Measurements from ENCODE around the gene EMC10. TPM values are rescaled to one million over a fixed set of nuclear protein-coding genes. Genes with fewer than 3 reads are reported as not detected.

The EMC10 gene
- total RNA-seq, 4 donors from 2014 or later, result 48.5 to 79.4 (median 59.7) TPM

- Histone ChIP-seq H3K4me1 (peaks cover 0 to 34% (median 10%) of the 10 kb centered on the region in 4 donors), H3K36me3 (peaks cover 0 to 21% (median 0%) of the 10 kb centered on the region in 3 donors), H3K27ac (peak overlapping the region; percentile 49 to 92 (median 88)), H3K9me3 (no peaks in the 10 kb centered on the region), H3K4me3 (peak overlapping the region; percentile 60 to 92 (median 75)), H3K27me3 (no peaks in the 10 kb centered on the region)
- WGBS, 2 donors, result 40 to 49% methylated on average over 15 to 19 of the region's 26 CpGs
- DNase-seq (ENCODE audit: low spot score in 2 of 2), result no peak
- TF ChIP-seq EP300 (IDR thresholded peaks at IDR 0.05), result no peak
- no peak for TF ChIP-seq POLR2A (IDR thresholded peaks at IDR 0.05)
- TF ChIP-seq CTCF (IDR thresholded peaks at IDR 0.05), result no peak
Observed at GRCh38 chr19:50510121-50510670, 33.9 kb downstream of the EMC10 start.

- DNase-seq (ENCODE audit: low spot score in 2 of 2), result no peak
- Histone ChIP-seq H3K9me3 (no peaks in the 10 kb centered on the region), H3K27me3 (no peaks in the 10 kb centered on the region), H3K27ac (peak overlapping the region; percentile 49 to 92 (median 88)), H3K4me3 (peak overlapping the region; percentile 60 to 92 (median 75)), H3K4me1 (peaks cover 0 to 34% (median 10%) of the 10 kb centered on the region in 4 donors), H3K36me3 (peaks cover 0 to 16% (median 0%) of the 10 kb centered on the region in 3 donors)
- WGBS, 2 donors, result 7% methylated on average over 10 of the region's 10 CpGs
- no peak for TF ChIP-seq POLR2A (IDR thresholded peaks at IDR 0.05)
Observed at GRCh38 chr19:50510700-50511068, 34.4 kb downstream of the EMC10 start.

GRCh38 chr19:50511069-50511822 lies 34.9 kb downstream of the EMC10 start, which contains the start of gene JOSD2:
Gene JOSD2, minus strand, starts transcription at chr19:50511191. Its CDS starts 760 bp downstream, at chr19:50510431.
- Histone ChIP-seq H3K36me3 (peaks cover 0 to 10% (median 0%) of the 10 kb centered on the region in 3 donors), H3K27ac (peak within 1 kb of the TSS; percentile 49 to 92 (median 88)), H3K4me3 (peak within 1 kb of the TSS; percentile 60 to 92 (median 75)), H3K9me3 (no peaks in the 10 kb centered on the region), H3K4me1 (peaks cover 0 to 34% (median 10%) of the 10 kb centered on the region in 4 donors), H3K27me3 (no peaks in the 10 kb centered on the region)
- 1 to 2% methylated on average over 51 to 69 of the region's 69 CpGs for WGBS, 2 donors
- TF ChIP-seq POLR2A (IDR thresholded peaks at IDR 0.05), result peak; percentile 12 to 57
- TF ChIP-seq CTCF (IDR thresholded peaks at IDR 0.05), result peak in 2 of 5 experiments; percentile 22 to 54
- TF ChIP-seq EP300 (IDR thresholded peaks at IDR 0.05), result peak; percentile 93 to 97
- peak; percentile 97 to 98 for DNase-seq (ENCODE audit: low spot score in 2 of 2)

GRCh38 chr19:50512112-50512998 lies 36.0 kb downstream of the EMC10 start:
- H3K9me3 ChIP-seq, result no peaks in the 10 kb centered on the region
- peaks cover 0 to 8% (median 0%) of the 10 kb centered on the region in 3 donors for H3K36me3 ChIP-seq
- no peak for DNase-seq (ENCODE audit: low spot score in 2 of 2)
- peak overlapping the region in 2 of 4 donors; percentile 90 to 92 for H3K27ac ChIP-seq
- WGBS, 2 donors, result 85 to 88% methylated on average over 26 to 36 of the region's 36 CpGs
- peak overlapping the region in 1 of 4 donors; percentile 92 for H3K4me3 ChIP-seq
- no peaks in the 10 kb centered on the region for H3K27me3 ChIP-seq
- no peak for TF ChIP-seq POLR2A (IDR thresholded peaks at IDR 0.05)
- TF ChIP-seq EP300 (IDR thresholded peaks at IDR 0.05), result no peak
- no peak for TF ChIP-seq CTCF (IDR thresholded peaks at IDR 0.05)
- H3K4me1 ChIP-seq, result peaks cover 0 to 34% (median 10%) of the 10 kb centered on the region in 4 donors

- Histone ChIP-seq H3K4me1 (peaks cover 0 to 34% (median 10%) of the 10 kb centered on the region in 4 donors), H3K36me3 (peaks cover 0 to 7% (median 0%) of the 10 kb centered on the region in 3 donors), H3K4me3 (no peak overlapping the region), H3K27ac (no peak overlapping the region), H3K27me3 (no peaks in the 10 kb centered on the region), H3K9me3 (no peaks in the 10 kb centered on the region)
- DNase-seq (ENCODE audit: low spot score in 2 of 2), result no peak
- no peak for TF ChIP-seq POLR2A (IDR thresholded peaks at IDR 0.05)
- TF ChIP-seq EP300 (IDR thresholded peaks at IDR 0.05), result no peak
- no peak for TF ChIP-seq CTCF (IDR thresholded peaks at IDR 0.05)
- 53 to 55% methylated on average over 12 of the region's 12 CpGs for WGBS, 2 donors
Observed at GRCh38 chr19:50512999-50513745, 36.9 kb downstream of the EMC10 start.
